HepG2 (cell line): ENCODE data around the gene OR7D4. TPM values are rescaled to one million over a fixed set of nuclear protein-coding genes. Genes with fewer than 3 reads are reported as not detected.
A peak's percentile ranks its signal among the peaks of the same experiment; 100 is the strongest.

ENCODE experiments used
- ATAC-seq: fragments of 200-7000 bp; cut with Tn5 transposase; 3 replicates; pipeline ENCODE4 v1.9.1; 2020; ENCODE audit warnings: mild to moderate bottlenecking, moderate library complexity
- BruUV-seq: library from RNA; stranded (reverse); fragments of 400-500 nt; replicated peaks from 2 replicates; lab custom pipeline; 2021; lab: Mats Ljungman, UMichigan
- CTCF ChIA-PET: fragments of 300-600 bp; formaldehyde crosslinking; extraction: SDS; loops from one replicate; lab custom pipeline; 2021; ENCODE audit warnings: low total read pairs, inconsistent platforms, low intra/inter-chr PET ratio; lab: Yijun Ruan, JAX
- POLR2A ChIA-PET: fragments of 350-600 bp; sonication (Branson Sonifier 250); formaldehyde crosslinking; loops from one replicate; lab custom pipeline; 2020; ENCODE audit warnings: antibody characterized with exemption, inconsistent platforms; lab: Yijun Ruan, JAX
- DNase-seq: peaks from one replicate; pipeline ENCODE4 v3.0.0-alpha.2; 2015; ENCODE audit warnings: low spot score
- FAIRE-seq: peaks from 3 replicates; lab custom pipeline; 2011; peaks lifted over from hg19 to GRCh38; lab: Jason Lieb, UNC
- H2AFZ ChIP-seq: one replicate; pipeline ENCODE4 v1.6.1; 2011; ENCODE audit warnings: low read length, inconsistent platforms
- H3K27ac ChIP-seq: fragments of 300-600 bp; 3 replicates; pipeline ENCODE4 v1.8.0; 2011; ENCODE audit warnings: mixed run types, mild to moderate bottlenecking, mixed read lengths, low read length, inconsistent platforms; ENCODE audit not compliant: insufficient read depth; ENCODE audit errors: extremely low read length
- H3K27me3 ChIP-seq, 2 experiments: fragments of 200-600 bp in 1 of 2; 2 replicates in 1 of 2; 3 replicates in 1 of 2; pipeline versions ENCODE4 v1.6.0 to v1.8.0; 2011; ENCODE audit warnings: low read length in 2 of 2, mild to moderate bottlenecking in 2 of 2, moderate library complexity in 2 of 2, inconsistent platforms in 1 of 2; ENCODE audit not compliant: insufficient read depth in 2 of 2, control insufficient read depth in 1 of 2
- H3K36me3 ChIP-seq, 2 experiments: fragments of 200-600 bp in 1 of 2; replicated peaks in 1 of 2; 2 replicates in 1 of 2; 3 replicates in 1 of 2; pipeline versions ENCODE4 v1.5.1 to v1.8.0; 2011; ENCODE audit warnings: low read length in 2 of 2, inconsistent platforms in 1 of 2; ENCODE audit not compliant: insufficient read depth in 2 of 2, control insufficient read depth in 1 of 2
- H3K4me1 ChIP-seq: 2 replicates; pipeline ENCODE4 v1.5.1; 2012; ENCODE audit warnings: low read length, inconsistent platforms; ENCODE audit not compliant: insufficient read depth
- H3K4me2 ChIP-seq: 2 replicates; pipeline ENCODE4 v1.6.0; 2011; ENCODE audit warnings: low read depth, low read length, inconsistent platforms
- H3K4me3 ChIP-seq, 3 experiments: fragments of 200-600 bp in 1 of 3; sonication (generic), shearing (Covaris generic) in 1 of 3; replicated peaks in 1 of 3; 2 replicates each; pipeline ENCODE4 v1.5.1; 2011 to 2016; ENCODE audit warnings: low read length in 3 of 3, inconsistent platforms in 2 of 3, low read depth in 2 of 3, mild to moderate bottlenecking in 2 of 3, control low read depth in 1 of 3, mixed read lengths in 1 of 3; ENCODE audit not compliant: insufficient read depth in 1 of 3
- H3K79me2 ChIP-seq: one replicate; pipeline ENCODE4 v1.6.1; 2011; ENCODE audit warnings: low read length, inconsistent platforms; ENCODE audit not compliant: insufficient read depth
- H3K9ac ChIP-seq: 2 replicates; pipeline ENCODE4 v1.6.0; 2011; ENCODE audit warnings: mild to moderate bottlenecking, low read depth, low read length, inconsistent platforms; ENCODE audit not compliant: insufficient read depth
- H3K9me3 ChIP-seq: 2 replicates; pipeline ENCODE4 v1.5.1; 2012; ENCODE audit warnings: mild to moderate bottlenecking, low read length
- H4K20me1 ChIP-seq: 2 replicates; pipeline ENCODE4 v1.6.0; 2011; ENCODE audit warnings: inconsistent platforms, mild to moderate bottlenecking, low read length, moderate library complexity; ENCODE audit not compliant: insufficient read depth
- ATF6 ChIP-seq: sonication (generic); formaldehyde crosslinking; conservative IDR thresholded peaks from 2 replicates; pipeline ENCODE4 v1.4.0; 2020; ENCODE audit warnings: missing genetic modification reagents
- CBFB ChIP-seq: sonication (generic); formaldehyde crosslinking; IDR thresholded peaks from 2 replicates; pipeline ENCODE4 v1.4.0; 2020; ENCODE audit warnings: missing genetic modification reagents
- HMGXB4 ChIP-seq, 2 experiments: sonication (generic) in 1 of 2; formaldehyde crosslinking in 1 of 2; IDR thresholded peaks; 2 replicates each; pipeline versions ENCODE4 v1.4.0 to v1.6.1; 2018 to 2020; ENCODE audit warnings: missing genetic modification reagents in 2 of 2, borderline replicate concordance in 1 of 2, low read depth in 1 of 2, mild to moderate bottlenecking in 1 of 2, missing biosample characterization in 1 of 2
- KDM2A ChIP-seq: sonication (generic); formaldehyde crosslinking; IDR thresholded peaks from 2 replicates; pipeline ENCODE4 v1.4.0; 2020; ENCODE audit warnings: low read depth, missing genetic modification reagents, borderline replicate concordance
- KMT2B ChIP-seq: IDR thresholded peaks from 2 replicates; pipeline ENCODE4 v1.6.1; 2016; ENCODE audit warnings: missing genetic modification reagents, missing compliant biosample characterization
- LCORL ChIP-seq, 2 experiments: fragments of 450-650 bp in 1 of 2; sonication (generic) in 1 of 2; formaldehyde crosslinking in 1 of 2; IDR thresholded peaks; 2 replicates each; pipeline versions ENCODE4 v1.5.0 to v1.6.1; 2017 to 2020; ENCODE audit warnings: antibody characterized with exemption in 1 of 2, missing genetic modification reagents in 1 of 2
- MYC ChIP-seq: sonication (generic); formaldehyde crosslinking; IDR thresholded peaks from 2 replicates; pipeline ENCODE4 v1.9.0; 2021; ENCODE audit warnings: missing genetic modification reagents, borderline replicate concordance
- PRMT3 ChIP-seq: sonication (generic); formaldehyde crosslinking; IDR thresholded peaks from 2 replicates; pipeline ENCODE4 v1.8.1; 2022; ENCODE audit warnings: low read depth, mild to moderate bottlenecking, moderate library complexity, missing genetic modification reagents, borderline replicate concordance
- RAD21 ChIP-seq: fragments of 450-650 bp; formaldehyde crosslinking; IDR thresholded peaks from 2 replicates; pipeline ENCODE4 v1.5.0; 2020; ENCODE audit warnings: mild to moderate bottlenecking
- STAG1 ChIP-seq: sonication (generic); formaldehyde crosslinking; IDR thresholded peaks from 2 replicates; pipeline ENCODE4 v1.4.0; 2020; ENCODE audit warnings: missing genetic modification reagents
- ZFX ChIP-seq: sonication (generic); formaldehyde crosslinking; IDR thresholded peaks from 2 replicates; pipeline ENCODE4 v1.4.0; 2020; ENCODE audit warnings: mild to moderate bottlenecking, low read depth, missing genetic modification reagents, moderate library complexity
- ZMYM4 ChIP-seq: sonication (generic); formaldehyde crosslinking; IDR thresholded peaks from 2 replicates; pipeline ENCODE4 v1.8.1; 2023; ENCODE audit warnings: mild to moderate bottlenecking, missing genetic modification reagents
- ZNF574 ChIP-seq: sonication (generic); formaldehyde crosslinking; IDR thresholded peaks from 2 replicates; pipeline ENCODE4 v1.4.0; 2020; ENCODE audit warnings: missing genetic modification reagents
- whole genome bisulfite sequencing: methylation state at CpG from one replicate; pipeline ENCODE4 v1.1.6; 2017; ENCODE audit warnings: low lambda C conversion rate; 5-methylcytosine and 5-hydroxymethylcytosine counted together
- in situ Hi-C: cut with HindIII; loops from 2 replicates; pipeline ENCODE4 v1.10.0; 2017; ENCODE audit warnings: low pct_unique_long_range_greater_than_20kb; ENCODE audit not compliant: extremely low pct_ligation_motif_present
- intact Hi-C: fragments of 100-400 bp; cut with micrococcal nuclease; formaldehyde crosslinking; loops from one replicate; pipeline ENCODE4 v1.10.0; 2022; ENCODE audit not compliant: unreplicated experiment
- polyA plus RNA-seq, 8 experiments: library from polyadenylated mRNA; depleted of rRNA in 3 of 8; stranded (reverse) in 7 of 8; unstranded in 1 of 8; fragments of >200 nt; fragmentation: Illumina TruSeq in 4 of 8; extraction: Trizol in 4 of 8; gene quantifications; 2 replicates each; pipeline versions ENCODE4 v1.2.1 to v1.2.3, GENCODE V29; 2011 to 2016; ENCODE audit warnings: low read depth in 4 of 8, missing spikeins in 1 of 8, mixed read lengths in 1 of 8; ENCODE audit not compliant: insufficient read depth in 1 of 8
- total RNA-seq, 5 experiments: library from RNA; depleted of rRNA; stranded (reverse); fragments of >200 nt; fragmentation: Illumina TruSeq; extraction: Trizol; gene quantifications; 2 replicates each; pipeline ENCODE4 v1.2.3, GENCODE V29; 2016; ENCODE audit warnings: low read depth in 1 of 5

OR7D4 gene
- total and polyA plus RNA-seq, 2 of the 13 experiments (the other 11 are each of a cell fraction or from before 2014, with no cell fraction given) = not detected

- TF ChIP-seq ZMYM4 (CRISPR knock-in tag) (no peak), ATF6 (CRISPR knock-in tag) (no peak)
Observed at GRCh38 chr19:9250630-9251029, 31.2 kb upstream of the OR7D4 start, which contains the start of gene OR7E24 (continued).

- Histone ChIP-seq H2AFZ (peak overlapping the region; percentile 61), H3K9me3 (no peaks in the 10 kb centered on the region), H3K4me3 (peak overlapping the region in 2 of 3 experiments; percentile 54 to 57; a peak in 4 of 6 replicates), H3K36me3 (no peaks in the 10 kb centered on the region), H3K27me3 (no peaks in the 10 kb centered on the region), H3K79me2 (no peaks in the 10 kb centered on the region), H3K4me2 (peak overlapping the region; percentile 63), H3K9ac (no peak overlapping the region), H3K4me1 (no peaks in the 10 kb centered on the region), H3K27ac (no peak overlapping the region), H4K20me1 (no peaks in the 10 kb centered on the region)
- ATAC-seq (peak; percentile 84), DNase-seq (peak; percentile 33), FAIRE-seq (peak; percentile 54)
- POLR2A ChIA-PET = no interaction called here
- CTCF ChIA-PET = interaction anchor here (0.9 to 1.9 kb wide), 2 partner anchors 420 to 591 kb away, joined by 3 to 5 read pairs; no protein-coding TSS in a partner anchor
- in situ Hi-C loops (no loop called here), intact Hi-C loops (no loop called here)
- 34% methylated on average over 9 of the region's 13 CpGs for WGBS
- no TSS peak for BruUV-seq
- TF ChIP-seq RAD21 (CRISPR knock-in tag) (peak; percentile 45), HMGXB4 (CRISPR knock-in tag; IDR thresholded peaks at IDR 0.05; ENCODE audit: borderline replicate concordance in 1 of 2, low read depth in 1 of 2) (0 out of 4 replicates have a peak, but pooled peaks of 1 of the 2 experiments have one; percentile 47), PRMT3 (CRISPR knock-in tag) (no peak), CBFB (CRISPR knock-in tag) (no peak), STAG1 (CRISPR knock-in tag) (peak; percentile 87), ZNF574 (0 out of 2 replicates have a peak, but pooled peaks have one; percentile 42), KDM2A (CRISPR knock-in tag) (peak; percentile 68; the same call in 1 of the 2 replicates), KMT2B (CRISPR knock-in tag) (no peak), MYC (CRISPR knock-in tag) (peak; percentile 9; the same call in 1 of the 2 replicates), LCORL (IDR thresholded peaks at IDR 0.05) (no peak), LCORL (CRISPR knock-in tag; IDR thresholded peaks at IDR 0.05) (0 out of 2 replicates have a peak, but pooled peaks have one; percentile 17), ZFX (peak; percentile 27; the same call in 1 of the 2 replicates)
Observed at GRCh38 chr19:9205501-9206113, 13.8 kb downstream of the OR7D4 start.
